ENCODE measurements around the gene PSMD11.
"Not testable (repeated sequence)": the region's sequence is repeated elsewhere in the genome, so short reads cannot be mapped to it uniquely, and the experiment has no call there.

Gene PSMD11

DNA sequence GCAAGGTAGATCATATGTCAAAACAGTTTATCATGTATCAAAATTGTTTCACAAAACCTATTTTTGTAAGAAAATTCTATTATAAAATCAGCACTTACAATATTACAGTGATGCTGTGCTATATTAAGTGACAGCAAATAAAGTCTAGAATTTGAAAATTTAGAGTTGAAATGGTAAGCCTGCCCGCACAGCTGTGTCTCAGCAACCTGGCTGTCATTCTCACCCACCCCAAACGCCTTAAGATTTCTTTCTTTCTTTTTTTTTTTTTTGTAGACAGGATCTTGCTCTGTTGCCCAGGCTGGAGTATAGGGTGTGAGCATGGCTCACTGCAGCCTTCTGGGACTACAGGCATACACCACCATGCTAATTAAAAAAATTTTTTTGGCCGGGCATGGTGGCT, 69.3 kb downstream of the PSMD11 start:
- DNase-seq (ENCODE audit: low read depth): no peak

- no peak for DNase-seq (ENCODE audit: low read depth)
These were observed 70.3 kb downstream of the PSMD11 start for GRCh38 chr17:32514606-32515005.

- no peak for DNase-seq (ENCODE audit: low read depth)
These were observed 71.5 kb downstream of the PSMD11 start for GRCh38 chr17:32515677-32516383.

DNA sequence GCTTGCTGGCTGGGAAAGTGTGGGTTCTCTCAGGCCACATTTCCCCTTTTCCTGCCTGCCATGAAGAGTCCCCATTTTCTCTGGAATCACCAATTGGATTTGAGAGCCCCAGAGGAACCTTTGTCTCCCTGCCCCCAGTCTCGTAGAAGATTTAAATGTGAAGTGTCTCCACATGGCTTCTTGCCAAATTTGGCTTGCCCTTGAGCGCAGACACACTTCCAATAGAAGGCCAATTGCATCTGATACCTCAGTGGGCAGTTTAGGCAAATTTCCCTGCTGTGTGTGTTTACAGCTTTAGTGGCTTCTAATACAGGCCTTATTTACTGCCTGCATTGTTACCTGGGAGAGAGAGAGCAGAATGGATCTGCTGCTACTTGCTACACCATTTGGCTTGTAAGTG, 72.1 kb downstream of the PSMD11 start:
- DNase-seq (ENCODE audit: low read depth): no peak

DNA sequence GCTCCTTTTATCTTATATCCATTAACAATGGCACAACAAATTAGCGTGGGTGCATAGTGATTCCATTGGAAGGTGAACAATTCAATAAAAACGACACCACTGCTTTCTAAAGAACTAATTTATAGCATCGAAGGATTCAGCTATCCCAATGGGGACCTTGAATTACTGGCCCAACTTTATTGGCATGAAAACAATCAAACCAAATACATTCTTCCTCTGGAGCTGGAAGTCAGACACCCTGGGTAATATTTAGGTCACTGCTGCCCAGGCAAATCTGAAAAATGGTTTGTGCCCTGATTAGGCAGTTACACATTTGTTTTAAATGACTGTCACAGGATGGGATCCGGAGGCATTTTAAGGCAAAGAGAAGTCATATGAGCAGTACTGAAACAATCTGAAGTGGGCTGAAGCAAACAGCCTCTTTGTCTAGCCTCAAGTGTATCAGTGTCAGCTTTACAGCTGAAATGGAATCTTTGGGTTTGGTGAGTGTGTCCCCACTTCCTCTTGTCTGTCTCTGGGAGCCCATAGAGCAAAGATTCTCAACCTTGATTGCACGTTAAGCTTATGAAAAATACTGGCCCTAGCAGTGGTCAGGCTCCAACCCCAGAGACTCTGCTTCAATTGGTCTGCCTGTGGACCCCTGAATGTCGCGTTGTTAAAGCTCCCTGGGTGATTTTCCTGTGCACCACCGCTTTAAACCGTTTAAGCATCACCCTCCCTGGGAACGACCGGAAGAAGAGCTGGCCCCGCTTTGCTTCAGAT, 72.8 kb downstream of the PSMD11 start:
- no peak for DNase-seq (ENCODE audit: low read depth)

DNA sequence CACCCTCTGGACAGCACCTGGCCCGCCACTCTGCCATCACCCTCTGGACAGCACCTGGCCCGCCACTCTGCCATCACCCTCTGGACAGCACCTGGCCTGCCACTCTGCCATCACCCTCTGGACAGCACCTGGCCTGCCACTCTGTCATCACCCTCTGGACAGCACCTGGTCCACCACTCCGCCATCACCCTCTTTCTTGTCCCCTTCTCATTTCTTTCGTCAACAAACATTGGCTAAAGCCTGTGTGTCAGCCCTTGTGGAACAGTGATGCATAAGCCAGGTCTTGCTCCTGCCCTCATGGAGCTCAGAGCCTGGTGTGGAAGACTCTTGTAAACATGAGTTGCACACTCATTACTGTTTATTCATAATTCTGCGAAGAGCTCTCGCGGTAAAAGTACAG, 73.7 kb downstream of the PSMD11 start:
- DNase-seq (ENCODE audit: low read depth): no peak

- DNase-seq (ENCODE audit: low read depth): no peak
These were observed 74.4 kb downstream of the PSMD11 start for GRCh38 chr17:32518646-32519227.

DNA sequence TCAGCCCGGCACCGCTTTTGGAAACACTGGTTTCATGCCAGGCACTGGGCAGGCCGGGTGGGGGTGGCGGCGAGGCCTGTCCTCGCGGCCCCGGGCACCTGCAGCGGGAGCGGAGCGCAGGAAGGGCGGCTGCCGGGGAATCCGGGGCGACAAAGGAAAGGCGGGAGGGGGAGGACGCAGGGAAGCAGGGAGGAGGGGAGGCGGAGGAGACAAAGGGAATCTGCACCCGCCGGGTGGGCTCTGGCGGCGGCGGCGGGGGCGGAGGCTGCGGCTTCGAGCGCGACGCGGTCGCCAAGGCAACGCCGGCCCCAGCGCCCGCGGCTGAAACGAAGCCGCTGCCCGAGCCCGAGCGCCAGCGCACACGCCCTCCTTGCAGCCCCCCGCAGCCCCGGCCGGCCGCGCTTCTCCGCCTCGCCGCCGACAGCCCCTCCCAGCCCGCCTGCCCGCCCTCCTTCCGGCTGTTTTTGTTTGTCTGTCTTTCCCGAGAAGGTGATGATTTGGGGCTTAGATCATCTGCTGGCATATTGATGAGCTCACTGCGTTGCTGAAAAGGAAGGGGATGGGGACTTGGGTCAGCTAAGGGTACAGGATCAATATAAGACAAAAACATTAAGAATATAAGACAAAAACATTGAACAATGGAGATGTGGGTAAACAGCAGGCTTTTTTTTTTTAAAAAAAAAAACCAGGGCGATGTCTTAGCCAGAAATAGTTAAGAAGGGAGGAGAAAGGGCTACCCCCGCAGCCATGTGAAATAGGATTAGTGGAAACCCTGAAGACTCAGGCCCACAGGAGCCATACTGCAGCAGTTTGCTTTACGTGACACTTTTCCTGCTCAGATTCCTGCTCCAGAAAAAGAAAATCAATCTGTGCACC, 75.2 kb downstream of the PSMD11 start:
- DNase-seq (ENCODE audit: low read depth): peak; percentile 42

DNA sequence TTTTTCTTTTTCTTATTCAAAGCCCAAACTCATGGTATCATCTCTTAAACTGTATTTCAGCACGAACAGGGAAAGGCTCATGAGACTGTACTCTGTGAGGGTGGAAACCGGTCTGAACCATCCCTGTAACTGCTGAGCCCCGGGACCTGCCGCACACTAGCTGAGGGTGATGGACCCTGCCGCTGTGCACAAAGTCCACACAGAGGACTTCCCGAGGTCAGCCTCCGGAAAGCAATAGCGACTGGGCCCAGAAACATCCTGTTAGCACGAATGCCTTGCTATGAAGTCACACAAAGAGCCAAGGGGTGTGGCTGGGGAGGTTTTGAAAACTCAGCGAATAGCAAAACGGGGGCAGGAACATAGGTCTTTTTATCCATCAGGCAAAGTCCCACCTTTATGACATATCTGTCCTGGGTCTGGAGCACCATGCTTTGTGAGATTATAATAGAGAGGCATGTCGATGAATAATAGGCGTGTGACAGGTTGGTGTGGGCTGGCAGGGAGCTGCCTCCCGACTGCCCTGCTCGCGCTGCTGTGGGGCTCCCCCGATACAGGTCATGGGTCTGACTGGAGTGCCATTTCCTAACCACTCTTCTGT, 75.9 kb downstream of the PSMD11 start:
- DNase-seq (ENCODE audit: low read depth): no peak

DNA sequence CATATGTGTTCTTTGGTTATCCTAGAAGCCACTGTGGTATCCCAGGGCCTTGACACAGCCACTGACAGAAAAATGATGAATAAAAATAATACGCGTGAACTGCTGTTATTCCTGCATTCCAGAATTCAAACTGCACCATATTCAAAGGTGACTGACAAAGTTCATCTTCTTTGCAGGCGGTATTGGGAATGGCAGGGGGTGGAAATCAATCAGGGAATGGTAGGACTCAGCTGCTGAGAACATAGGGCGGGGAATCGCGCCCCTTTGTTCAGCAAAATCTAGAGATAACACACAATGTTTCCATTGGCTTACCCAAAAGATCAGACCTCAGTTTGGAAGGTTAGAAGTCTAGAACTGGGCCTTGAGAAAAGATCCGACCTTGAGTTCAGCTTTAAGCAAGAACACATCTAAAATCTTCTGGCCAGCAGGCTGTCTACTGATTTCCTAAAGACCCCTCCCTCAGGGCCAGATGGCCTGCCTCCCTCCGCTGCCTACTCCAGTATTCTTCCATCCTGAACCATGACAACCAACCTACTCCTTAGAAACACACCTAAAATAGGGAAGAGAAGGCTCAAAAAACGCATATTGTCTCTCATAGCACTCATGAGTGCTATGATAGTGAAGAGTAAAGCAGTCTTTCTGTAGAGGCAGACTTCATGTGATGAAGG, 76.6 kb downstream of the PSMD11 start:
- no peak for DNase-seq (ENCODE audit: low read depth)

DNA sequence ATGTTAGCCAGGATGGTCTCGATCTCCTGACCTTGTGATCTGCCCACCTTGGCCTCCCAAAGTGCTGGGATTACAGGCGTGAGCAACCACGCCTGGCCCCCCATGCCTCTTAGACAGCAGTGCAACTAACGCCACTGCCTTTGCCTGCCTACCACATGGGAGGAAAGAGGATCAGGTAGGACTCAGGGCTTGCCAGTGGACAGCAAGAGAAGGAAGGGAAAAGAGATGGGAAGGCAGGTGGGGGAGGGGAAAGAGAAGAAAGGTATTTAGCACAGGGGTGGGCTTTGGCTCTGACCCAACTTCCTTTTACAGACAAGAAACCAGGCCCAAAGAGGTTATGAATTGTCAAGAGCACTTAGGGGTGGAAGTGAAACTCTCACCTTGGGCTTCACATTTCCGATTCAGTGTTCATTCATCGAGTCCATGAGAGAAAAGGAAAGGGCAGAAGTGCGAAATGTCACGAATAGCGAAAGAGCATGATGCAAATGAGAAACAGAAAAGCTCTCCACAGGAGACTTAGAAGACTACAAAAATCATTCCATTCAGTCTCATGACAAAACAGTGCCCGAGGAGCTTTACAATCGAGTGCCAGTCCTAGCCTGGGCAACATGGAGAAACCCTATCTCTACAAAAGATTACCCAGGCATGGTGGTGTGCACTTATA, 78.8 kb downstream of the PSMD11 start:
- no peak for DNase-seq (ENCODE audit: low read depth)

DNA sequence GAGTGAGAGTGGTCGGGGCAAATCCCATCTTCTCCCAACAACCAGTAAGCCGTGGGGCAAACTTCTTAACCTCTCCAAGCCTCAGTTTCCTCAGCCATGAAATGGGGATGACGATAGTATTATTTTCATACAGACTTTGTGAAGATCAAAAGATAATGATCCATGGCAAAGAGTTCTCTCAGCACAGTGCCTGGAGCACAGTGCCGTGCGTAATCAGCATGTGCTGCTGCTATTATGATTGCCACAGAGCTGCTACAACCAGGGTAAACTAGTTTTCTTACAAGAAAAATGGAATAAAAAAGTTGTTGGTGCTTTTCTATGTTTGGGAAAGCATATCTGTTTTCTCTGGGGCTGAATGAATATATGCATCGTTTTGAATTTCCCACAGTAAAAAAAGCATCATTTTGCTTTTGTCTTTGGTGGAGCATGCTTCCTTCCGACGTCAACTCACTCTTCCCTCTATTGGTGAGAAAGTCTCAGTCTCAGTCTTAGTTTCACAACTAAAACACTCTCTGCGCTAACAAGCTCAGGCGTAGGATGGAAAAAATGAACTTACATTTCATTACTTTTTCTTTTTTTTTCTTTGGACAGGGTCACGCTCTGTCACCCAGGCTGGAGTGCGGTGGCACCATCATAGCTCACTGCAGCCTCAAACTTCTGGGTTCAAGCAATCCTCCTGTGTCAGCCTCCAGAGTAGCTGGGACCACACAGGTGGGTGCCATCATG, 79.7 kb downstream of the PSMD11 start:
- no peak for DNase-seq (ENCODE audit: low read depth)

- not testable (repeated sequence) for DNase-seq (ENCODE audit: low read depth)
These were observed 80.2 kb downstream of the PSMD11 start for GRCh38 chr17:32524553-32524880.

GRCh38 chr17:32525122-32525521, 80.8 kb downstream of the PSMD11 start:
- no peak for DNase-seq (ENCODE audit: low read depth)

GRCh38 chr17:32527146-32527545, 82.8 kb downstream of the PSMD11 start:
- no peak for DNase-seq (ENCODE audit: low read depth)

DNA sequence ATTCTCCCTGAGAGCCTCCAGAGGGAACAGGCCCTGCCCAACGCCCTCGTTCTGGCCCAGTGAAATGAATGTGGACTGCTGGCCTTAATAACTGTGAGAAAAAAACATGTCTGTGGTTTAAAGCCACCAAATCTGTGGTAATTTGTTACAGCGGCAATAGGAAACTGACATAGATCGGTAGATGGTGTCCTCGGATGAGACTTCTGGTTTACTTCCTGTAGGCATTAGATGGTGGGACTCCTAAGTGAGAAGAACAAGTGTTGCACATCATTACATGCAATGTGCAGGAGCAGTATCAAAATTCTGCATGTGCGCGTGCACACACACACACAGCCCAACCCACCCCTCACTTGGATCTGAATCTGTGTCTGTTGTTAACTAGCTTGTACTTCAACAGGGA, 84.5 kb downstream of the PSMD11 start:
- DNase-seq (ENCODE audit: low read depth): no peak

- DNase-seq (ENCODE audit: low read depth): no peak
These were observed 85.3 kb downstream of the PSMD11 start for GRCh38 chr17:32529604-32530003.

All from stimulated activated CD8-positive, alpha-beta memory T cell treated with anti-CD3 and anti-CD28 coated beads, Interleukin-12 subunit alpha, Interleukin-12 subunit beta, amount 100 ng/mL, for 4 hours (primary cell).